ENCODE data around the gene ROBO1.

Gene ROBO1

DNA sequence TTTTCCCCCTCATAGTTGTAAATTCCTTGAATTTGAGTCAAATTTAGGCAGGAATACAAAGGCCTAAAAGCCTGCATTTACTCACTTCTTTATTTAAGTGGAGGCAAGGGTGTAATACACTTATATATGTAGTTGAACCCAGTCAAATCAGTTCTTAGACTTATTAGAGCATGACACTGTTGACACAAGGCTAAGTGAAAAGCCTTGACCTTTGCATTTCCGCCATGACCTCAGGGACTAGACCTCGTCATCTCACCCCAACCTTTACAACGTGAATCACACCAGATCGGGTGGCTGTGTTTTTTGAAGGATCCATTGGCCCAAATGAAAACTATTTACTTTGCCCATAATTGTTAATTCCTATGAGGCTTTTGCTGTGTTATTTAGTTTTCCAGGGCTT lies 774.4 kb downstream of the ROBO1 start:
- in situ Hi-C loops (cut with MboI; ENCODE audit: low sequenced_read_pairs) = no loop called here

GRCh38 chr3:78992830-78993229 lies 775.0 kb downstream of the ROBO1 start:
- in situ Hi-C loops (cut with MboI; ENCODE audit: low sequenced_read_pairs) = no loop called here

GRCh38 chr3:78992400-78992799 lies 775.4 kb downstream of the ROBO1 start:
- in situ Hi-C loops (cut with MboI; ENCODE audit: low sequenced_read_pairs) = no loop called here

DNA sequence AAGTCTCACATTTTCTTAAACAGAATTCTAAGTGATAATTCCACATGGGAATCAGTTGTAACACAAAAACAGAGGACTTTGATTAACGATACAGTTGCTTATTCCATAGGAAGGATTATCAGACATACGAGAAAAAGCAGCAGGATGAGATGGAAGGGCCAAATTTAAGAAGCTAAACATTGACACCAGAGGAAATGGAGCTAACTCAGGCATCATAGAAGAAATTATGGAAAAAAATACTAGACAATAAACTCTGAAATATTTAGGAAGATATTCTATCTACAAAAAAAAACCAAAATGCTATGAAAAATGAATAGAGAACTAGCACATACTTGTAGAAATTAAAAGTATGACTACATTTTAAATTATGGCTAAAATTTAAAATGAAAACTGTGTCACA lies 776.1 kb downstream of the ROBO1 start:
- in situ Hi-C loops (cut with MboI; ENCODE audit: low sequenced_read_pairs) = no loop called here

DNA sequence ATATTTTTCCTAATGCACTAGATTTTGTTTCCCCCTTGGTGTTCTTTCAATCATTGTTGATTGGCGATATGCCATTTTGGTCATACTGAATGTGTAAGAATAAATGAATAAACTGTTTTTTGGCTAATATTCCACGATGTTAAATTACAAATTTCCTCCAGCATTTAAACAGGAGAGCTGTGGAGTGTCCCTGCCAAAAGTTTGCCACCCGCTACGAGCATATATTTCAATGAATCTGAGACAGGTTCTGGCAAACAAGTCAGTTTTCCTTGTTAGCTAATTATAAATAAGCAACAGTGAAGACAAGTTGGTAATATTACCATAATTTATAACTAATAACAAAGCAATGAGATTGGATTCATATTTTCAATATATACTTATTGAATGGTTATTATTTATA lies 777.6 kb downstream of the ROBO1 start:
- in situ Hi-C loops (cut with MboI; ENCODE audit: low sequenced_read_pairs) = no loop called here

- in situ Hi-C loops (cut with MboI; ENCODE audit: low sequenced_read_pairs) = no loop called here
Observed at GRCh38 chr3:78988324-78988723, 779.5 kb downstream of the ROBO1 start.

DNA sequence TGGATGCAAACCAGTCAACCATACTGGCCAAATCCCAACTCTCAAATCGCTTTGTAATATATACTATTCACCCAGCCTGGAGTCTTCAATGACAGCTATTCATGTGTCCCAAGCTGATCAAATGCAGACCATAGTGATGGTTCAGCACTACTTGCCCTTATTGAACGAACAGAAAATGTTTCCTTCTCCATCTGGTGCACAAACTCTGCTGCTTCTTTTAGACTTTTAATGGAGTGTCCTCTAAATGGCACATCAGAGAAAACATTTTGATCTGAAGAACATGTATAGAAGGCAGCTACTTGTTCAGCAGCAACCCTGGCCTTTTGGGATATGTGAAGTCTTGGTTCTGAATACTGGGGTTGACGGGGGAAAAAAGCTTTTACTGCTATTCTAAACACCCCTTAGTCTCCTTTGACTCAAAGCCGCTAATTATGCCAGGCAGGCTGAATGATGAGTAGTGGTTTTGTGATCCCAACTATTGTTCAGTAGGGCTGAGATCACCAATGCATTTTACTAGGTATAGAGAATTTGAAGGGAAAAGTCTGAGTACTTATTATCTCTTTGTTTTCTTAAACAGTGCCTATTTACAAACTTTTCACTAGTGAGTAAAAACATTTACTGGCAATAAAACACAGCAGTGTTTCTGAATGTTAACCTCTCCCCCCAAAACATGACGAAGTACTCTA lies 781.2 kb downstream of the ROBO1 start:
- in situ Hi-C loops (cut with MboI; ENCODE audit: low sequenced_read_pairs) = no loop called here

DNA sequence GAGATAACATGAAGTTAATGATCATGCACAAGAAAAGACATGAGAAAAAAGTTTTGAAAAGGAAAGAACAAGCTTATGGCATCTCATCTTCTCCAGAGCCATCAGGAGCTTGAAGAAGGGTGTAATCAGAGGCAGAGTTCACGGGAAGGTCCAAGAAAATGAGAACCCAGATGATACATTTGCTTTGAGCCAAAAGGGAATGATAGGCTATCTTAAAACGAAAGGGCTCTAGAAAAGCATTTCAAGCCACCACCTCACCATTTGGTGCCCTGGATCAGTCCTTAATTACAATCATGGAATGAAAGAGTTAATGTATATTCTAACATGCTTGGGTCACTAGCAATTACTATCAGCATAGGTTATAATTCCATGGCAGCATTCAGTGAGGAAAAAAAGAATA lies 781.8 kb downstream of the ROBO1 start:
- in situ Hi-C loops (cut with MboI; ENCODE audit: low sequenced_read_pairs) = no loop called here

DNA sequence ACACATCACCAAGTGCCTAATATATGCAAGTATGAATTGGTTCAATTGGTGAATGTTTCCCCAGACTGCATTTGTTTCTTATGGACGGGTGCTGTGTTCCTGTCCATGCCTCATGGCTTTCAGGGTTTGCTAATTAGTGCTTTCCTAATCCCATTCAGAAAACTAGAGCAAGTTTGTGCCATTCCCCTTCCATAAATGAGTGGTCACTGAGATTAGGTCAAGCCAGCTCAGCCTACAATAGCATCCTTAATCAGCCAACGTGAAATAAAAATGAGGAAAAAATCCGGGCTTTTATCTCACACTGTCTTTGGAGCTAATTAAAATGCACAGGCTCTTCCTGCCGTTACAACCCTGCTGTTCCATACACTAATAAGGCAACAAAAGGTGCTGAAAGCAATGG lies 788.8 kb downstream of the ROBO1 start:
- in situ Hi-C loops (cut with MboI; ENCODE audit: low sequenced_read_pairs) = no loop called here

GRCh38 chr3:78978037-78978436 lies 789.8 kb downstream of the ROBO1 start:
- in situ Hi-C loops (cut with MboI; ENCODE audit: low sequenced_read_pairs) = no loop called here

- in situ Hi-C loops (cut with MboI; ENCODE audit: low sequenced_read_pairs) = no loop called here
Observed at GRCh38 chr3:78977073-78977472, 790.7 kb downstream of the ROBO1 start.

GRCh38 chr3:78976200-78976599 lies 791.6 kb downstream of the ROBO1 start:
- in situ Hi-C loops (cut with MboI; ENCODE audit: low sequenced_read_pairs) = no loop called here

DNA sequence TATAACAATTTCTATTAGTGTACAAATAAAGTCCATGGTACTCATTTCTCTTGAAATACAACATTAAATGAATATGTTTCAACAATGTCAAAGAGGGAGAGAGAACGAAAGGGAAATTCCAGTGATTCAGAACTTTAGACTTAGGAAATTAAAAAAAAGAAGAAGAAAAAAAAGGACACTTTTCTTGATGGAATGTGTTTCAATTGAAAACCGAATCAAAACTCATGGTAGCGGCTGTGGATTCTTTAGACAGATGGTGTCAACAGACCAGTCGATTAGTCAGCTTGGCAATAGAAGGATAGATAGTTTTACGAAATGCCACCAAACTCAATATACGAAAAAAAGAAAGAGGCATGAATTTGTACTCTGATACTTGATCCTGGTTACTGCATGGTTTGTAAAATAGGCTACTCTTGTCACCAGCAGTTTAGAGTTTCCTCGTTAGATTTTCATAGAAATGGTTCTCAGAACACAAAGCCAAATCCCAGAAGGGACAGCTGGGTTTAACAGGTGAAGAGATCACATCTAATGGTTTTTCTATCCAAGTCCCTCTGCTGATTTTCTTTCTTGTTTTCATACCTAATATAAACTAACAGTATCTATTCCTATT lies 793.5 kb downstream of the ROBO1 start:
- in situ Hi-C loops (cut with MboI; ENCODE audit: low sequenced_read_pairs) = no loop called here

GRCh38 chr3:78972617-78973301 lies 795.0 kb downstream of the ROBO1 start:
- in situ Hi-C loops (cut with MboI; ENCODE audit: low sequenced_read_pairs) = no loop called here

DNA sequence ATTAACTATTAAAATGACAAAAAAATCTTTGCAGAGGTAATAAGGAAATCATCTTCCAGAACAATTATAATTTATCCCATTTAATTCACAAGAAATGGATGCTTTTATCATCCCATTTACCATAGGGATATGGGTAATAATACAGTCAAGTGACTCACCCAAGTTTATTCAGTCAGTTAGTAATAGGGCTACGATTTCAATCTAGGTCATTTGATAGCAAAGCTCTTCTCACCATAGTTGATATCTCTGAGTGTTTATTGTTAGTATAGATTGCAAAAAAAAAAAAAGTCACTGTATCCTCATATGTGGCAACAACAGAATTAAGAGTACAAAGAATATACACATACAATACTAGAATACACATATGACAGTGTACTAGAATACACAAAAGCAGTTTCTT lies 797.1 kb downstream of the ROBO1 start:
- in situ Hi-C loops (cut with MboI; ENCODE audit: low sequenced_read_pairs) = no loop called here

- in situ Hi-C loops (cut with MboI; ENCODE audit: low sequenced_read_pairs) = no loop called here
Observed at GRCh38 chr3:78969483-78969882, 798.3 kb downstream of the ROBO1 start.

- in situ Hi-C loops (cut with MboI; ENCODE audit: low sequenced_read_pairs) = no loop called here
Observed at GRCh38 chr3:78967061-78967460, 800.7 kb downstream of the ROBO1 start.

DNA sequence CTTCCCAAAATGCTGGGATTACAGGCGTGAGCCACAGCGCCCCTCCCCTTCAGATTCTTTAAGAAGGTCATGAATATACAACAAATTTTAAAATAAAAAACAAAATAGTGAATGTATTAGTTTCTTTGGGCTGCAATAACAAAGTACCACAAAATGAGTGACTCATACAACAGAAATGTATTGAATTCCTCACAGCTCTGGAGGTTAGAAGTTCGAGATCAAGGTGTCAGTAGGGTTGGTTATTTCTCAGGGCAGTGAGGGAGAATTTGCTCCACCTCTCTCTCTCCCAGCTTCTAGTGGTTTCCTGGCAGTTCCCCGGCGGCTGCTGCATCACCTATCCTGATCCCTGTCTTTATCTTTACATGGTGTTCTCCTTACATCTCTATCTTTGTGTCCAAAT lies 804.0 kb downstream of the ROBO1 start:
- in situ Hi-C loops (cut with MboI; ENCODE audit: low sequenced_read_pairs) = no loop called here

GRCh38 chr3:78957456-78957855 lies 810.3 kb downstream of the ROBO1 start:
- in situ Hi-C loops (cut with MboI; ENCODE audit: low sequenced_read_pairs) = no loop called here

- in situ Hi-C loops (cut with MboI; ENCODE audit: low sequenced_read_pairs) = no loop called here
Observed at GRCh38 chr3:78951342-78951945, 816.4 kb downstream of the ROBO1 start.

DNA sequence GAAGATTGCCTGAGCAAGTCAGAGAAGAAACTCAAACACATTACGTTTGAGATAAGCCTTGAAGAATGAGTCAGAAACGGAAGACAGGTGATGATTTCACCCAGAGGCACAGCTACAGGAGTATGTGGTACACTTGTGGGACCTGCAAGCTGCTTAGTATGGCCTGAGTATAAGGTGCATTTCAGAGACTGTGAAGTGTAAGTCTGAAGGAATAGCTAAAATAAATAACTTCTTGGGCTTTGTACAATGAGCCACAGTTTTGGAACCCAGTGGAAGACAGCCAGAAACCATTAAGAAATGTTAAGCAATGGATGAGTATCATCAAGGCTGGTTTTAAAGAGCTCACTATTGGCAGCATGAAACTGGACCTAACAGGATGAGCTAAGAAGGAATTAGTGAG lies 826.2 kb downstream of the ROBO1 start:
- in situ Hi-C loops (cut with MboI; ENCODE audit: low sequenced_read_pairs) = no loop called here

DNA sequence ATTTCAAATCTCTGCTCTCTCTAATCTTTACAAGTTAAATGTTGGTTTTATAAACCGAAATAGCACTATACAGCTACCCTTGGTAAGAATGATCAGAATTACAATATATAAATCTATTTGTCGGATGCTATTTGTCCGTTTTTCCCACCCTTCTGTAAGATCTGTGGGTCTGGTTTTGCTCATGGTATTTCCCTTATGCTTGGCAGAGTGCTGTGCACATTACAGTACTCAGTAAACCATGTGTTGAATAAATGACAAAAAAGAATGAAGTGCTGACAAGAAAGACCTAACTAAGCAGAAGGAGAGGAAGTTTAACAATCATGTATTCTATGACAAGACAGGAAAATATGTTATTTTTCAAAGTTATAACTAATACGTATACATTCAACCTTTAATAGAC lies 827.2 kb downstream of the ROBO1 start:
- in situ Hi-C loops (cut with MboI; ENCODE audit: low sequenced_read_pairs) = no loop called here
